ENCODE measurements around the gene GLIS1. TPM values are rescaled to one million over a fixed set of nuclear protein-coding genes. Genes with fewer than 3 reads are reported as not detected.

Gene GLIS1
- total and polyA plus RNA-seq, 2 experiments from 2014 or later: 0.26 to 0.31 TPM

GRCh38 chr1:53559391-53559815, 179.6 kb downstream of the GLIS1 start:
- H3K79me2 ChIP-seq (replicated peaks; ENCODE audit: insufficient read depth): no peaks in the 10 kb centered on the region
- no peaks in the 10 kb centered on the region for H4K20me1 ChIP-seq (replicated peaks; ENCODE audit: insufficient read depth)
- H3K27ac ChIP-seq (ENCODE audit: low read depth): no peak overlapping the region
- TF ChIP-seq EZH2 (IDR thresholded peaks at IDR 0.05; ENCODE audit: low read depth, unreplicated experiment) (no peak), ZNF331 (CRISPR knock-in tag; IDR thresholded peaks at IDR 0.05; ENCODE audit: low read depth) (no peak), REST (IDR thresholded peaks at IDR 0.05; ENCODE audit: unreplicated experiment) (no peak), JUNB (IDR thresholded peaks at IDR 0.05; ENCODE audit: unreplicated experiment) (no peak), ZNF114 (CRISPR knock-in tag; IDR thresholded peaks at IDR 0.05) (no peak), EZH2phosphoT487 (IDR thresholded peaks at IDR 0.05; ENCODE audit: unreplicated experiment) (no peak), CREB1 (CRISPR knock-in tag; IDR thresholded peaks at IDR 0.05; ENCODE audit: low read depth) (no peak), CTCF (conservative IDR thresholded peaks at IDR 0.05; ENCODE audit: low read depth in 2 of 2) (no peak), STAT1 (IDR thresholded peaks at IDR 0.05; ENCODE audit: unreplicated experiment) (no peak), NANOG (IDR thresholded peaks at IDR 0.05; ENCODE audit: borderline replicate concordance) (no peak)
- no peak overlapping the region for H3K4me3 ChIP-seq
- ATAC-seq: peak; percentile 91
- no peak for DNase-seq (ENCODE audit: low spot score)
- no peaks in the 10 kb centered on the region for H3K36me3 ChIP-seq (ENCODE audit: insufficient read depth)
- Mint-ChIP-seq H3K9me3 (no peaks in the 10 kb centered on the region), H3K36me3 (ENCODE audit: low read depth) (no peaks in the 10 kb centered on the region), H3K4me3 (no peak overlapping the region), H3K27ac (no peak overlapping the region), H3K4me1 (peaks cover 4% of the 10 kb centered on the region), H3K27me3 (ENCODE audit: insufficient read depth, low read depth, poor library complexity) (peaks cover 10% of the 10 kb centered on the region)
- no peaks in the 10 kb centered on the region for H3F3A ChIP-seq (replicated peaks; ENCODE audit: low read depth)
- no peak overlapping the region for H3K4me2 ChIP-seq
- H2AFZ ChIP-seq: no peak overlapping the region; the same call in 1 of the 2 replicates
- no peaks in the 10 kb centered on the region for H3K27me3 ChIP-seq (ENCODE audit: insufficient read depth)
- no peaks in the 10 kb centered on the region for H3K9me2 ChIP-seq (ENCODE audit: insufficient read depth)
- no peaks in the 10 kb centered on the region for H3K4me1 ChIP-seq (ENCODE audit: insufficient read depth)

- Mint-ChIP-seq H3K27me3 (ENCODE audit: insufficient read depth, low read depth, poor library complexity) (peaks cover 10% of the 10 kb centered on the region), H3K4me1 (peaks cover 4% of the 10 kb centered on the region), H3K4me3 (no peak overlapping the region), H3K27ac (no peak overlapping the region), H3K9me3 (no peaks in the 10 kb centered on the region), H3K36me3 (ENCODE audit: low read depth) (no peaks in the 10 kb centered on the region)
- H3K36me3 ChIP-seq (ENCODE audit: insufficient read depth): no peaks in the 10 kb centered on the region
- H3K79me2 ChIP-seq (replicated peaks; ENCODE audit: insufficient read depth): no peaks in the 10 kb centered on the region
- ATAC-seq (no peak), DNase-seq (ENCODE audit: low spot score) (no peak)
- H3K27me3 ChIP-seq (ENCODE audit: insufficient read depth): no peaks in the 10 kb centered on the region
- H3F3A ChIP-seq (replicated peaks; ENCODE audit: low read depth): no peaks in the 10 kb centered on the region
- H3K4me2 ChIP-seq: no peak overlapping the region
- H2AFZ ChIP-seq: no peak overlapping the region; the same call in 1 of the 2 replicates
- no peaks in the 10 kb centered on the region for H3K4me1 ChIP-seq (ENCODE audit: insufficient read depth)
- no peaks in the 10 kb centered on the region for H4K20me1 ChIP-seq (replicated peaks; ENCODE audit: insufficient read depth)
- H3K4me3 ChIP-seq: no peak overlapping the region
- H3K9me2 ChIP-seq (ENCODE audit: insufficient read depth): no peaks in the 10 kb centered on the region
- H3K27ac ChIP-seq (ENCODE audit: low read depth): no peak overlapping the region
- TF ChIP-seq ZNF462 (CRISPR knock-in tag; IDR thresholded peaks at IDR 0.05): no peak
- no peak for TF ChIP-seq CREB1 (CRISPR knock-in tag; IDR thresholded peaks at IDR 0.05; ENCODE audit: low read depth)
- TF ChIP-seq JUNB (IDR thresholded peaks at IDR 0.05; ENCODE audit: unreplicated experiment): no peak
These were observed 180.1 kb downstream of the GLIS1 start for GRCh38 chr1:53558739-53559315.

Measured in GM23338 (cell line).